NT2/D1 (cell line): ENCODE results near the gene BRME1.

Experiments
- YY1 ChIP-seq: IDR thresholded peaks from 2 replicates; pipeline ENCODE4 v1.6.1; 2011; ENCODE audit not compliant: insufficient read length, insufficient read depth
- ZNF274 ChIP-seq: IDR thresholded peaks from 2 replicates; pipeline ENCODE4 v1.6.1; 2011; ENCODE audit warnings: mild to moderate bottlenecking, low read depth, low read length

GRCh38 chr19:13885826-13886365 lies 20.0 kb downstream of the BRME1 start:
- TF ChIP-seq YY1 (no peak), ZNF274 (no peak)
